Cardiac muscle cell (in vitro differentiated cells and primary cell): ENCODE data around the gene GABRG3. TPM values are rescaled to one million over a fixed set of nuclear protein-coding genes. Genes with fewer than 3 reads are reported as not detected.
A peak's percentile ranks its signal among the peaks of the same experiment; 100 is the strongest.

Experiments used
- DNase-seq, 2 donors: peaks; one replicate each; pipeline versions ENCODE4 v3.0.0 to v3.0.0-alpha.2; 2010 to 2017; ENCODE audit warnings: low read depth in 1 of 2, low spot score in 1 of 2
- H3K27ac ChIP-seq: fragments of 200-600 bp; sonication (generic); 2 replicates; pipeline ENCODE4 v1.5.1; 2016
- H3K27me3 ChIP-seq: fragments of 200-600 bp; sonication (generic); 2 replicates; pipeline ENCODE4 v1.6.0; 2016; ENCODE audit warnings: control low read depth
- H3K36me3 ChIP-seq: fragments of 200-600 bp; sonication (generic); 2 replicates; pipeline ENCODE4 v1.5.1; 2016; ENCODE audit warnings: control low read depth
- H3K4me1 ChIP-seq: fragments of 200-600 bp; sonication (generic); 2 replicates; pipeline ENCODE4 v1.8.1; 2017; ENCODE audit warnings: low read depth, mild to moderate bottlenecking, mixed run types
- H3K4me3 ChIP-seq: fragments of 200-600 bp; sonication (generic); 2 replicates; pipeline ENCODE4 v1.5.1; 2016; ENCODE audit warnings: mild to moderate bottlenecking
- H3K9me3 ChIP-seq: fragments of 200-600 bp; sonication (generic); 2 replicates; pipeline ENCODE4 v1.5.1; 2017; ENCODE audit warnings: low read depth, mild to moderate bottlenecking, control low read depth
- polyA plus RNA-seq: library from polyadenylated mRNA; unstranded; fragments of >200 nt; fragmentation: Nextera tagmentation; extraction: Ambion mirVana; gene quantifications from 2 replicates; pipeline ENCODE4 v1.2.1, GENCODE V29; 2016
- total RNA-seq: library from RNA; depleted of rRNA; stranded (reverse); fragments of >200 nt; gene quantifications from 2 replicates; pipeline ENCODE4 v1.2.3, GENCODE V29; 2016
- TF ChIP-seq, protein P1 (sequence below): IDR thresholded peaks from 2 replicates; pipeline ENCODE4 v1.5.1; 2012; ENCODE audit warnings: low read depth, mild to moderate bottlenecking, low read length

Gene GABRG3
- total and polyA plus RNA-seq, 2 experiments from 2014 or later = not detected

DNA sequence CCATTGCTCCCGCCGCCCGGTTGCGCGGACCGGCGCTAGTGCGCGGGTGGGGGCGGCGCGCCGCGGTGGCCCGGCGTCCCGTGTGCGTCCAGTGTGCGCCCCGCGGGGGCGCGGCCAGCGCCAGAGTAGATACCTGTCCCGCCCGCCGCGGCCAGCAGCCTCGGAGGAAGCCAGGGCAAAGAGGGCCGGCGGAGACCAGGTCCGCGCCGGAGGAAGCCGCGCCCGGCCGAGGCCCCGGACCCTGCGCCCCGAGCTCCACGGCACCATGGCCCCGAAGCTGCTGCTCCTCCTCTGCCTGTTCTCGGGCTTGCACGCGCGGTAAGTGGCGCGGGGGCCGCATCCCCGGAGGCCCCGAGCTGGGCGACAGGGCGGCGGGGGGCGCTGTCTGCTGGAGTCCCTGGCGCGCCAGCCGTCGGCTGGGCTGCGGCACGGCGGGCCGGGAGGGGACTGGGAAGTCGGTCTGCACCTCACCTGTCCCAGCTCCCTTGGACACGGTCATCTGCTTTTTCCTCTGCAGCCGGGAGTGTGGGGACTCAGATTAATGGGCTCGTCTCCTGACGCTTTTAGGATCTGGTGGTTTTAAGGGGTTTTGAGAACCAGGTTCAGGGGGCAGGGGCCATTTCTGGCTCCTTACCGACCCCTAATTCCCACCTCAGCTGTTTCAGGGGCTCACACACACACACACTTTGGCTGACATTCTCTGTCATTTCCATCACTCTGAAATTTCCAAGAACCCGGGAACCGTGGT is 464 bp downstream of the GABRG3 start:
- H3K27me3 ChIP-seq = peaks cover 77% of the 10 kb centered on the region
- H3K36me3 ChIP-seq = no peaks in the 10 kb centered on the region
- H3K9me3 ChIP-seq = no peaks in the 10 kb centered on the region
- DNase-seq = peak in 1 of 2 donors; percentile 43
- H3K4me3 ChIP-seq = peak overlapping the region; percentile 34
- no peaks in the 10 kb centered on the region for H3K4me1 ChIP-seq
- TF ChIP-seq, protein P1, sequence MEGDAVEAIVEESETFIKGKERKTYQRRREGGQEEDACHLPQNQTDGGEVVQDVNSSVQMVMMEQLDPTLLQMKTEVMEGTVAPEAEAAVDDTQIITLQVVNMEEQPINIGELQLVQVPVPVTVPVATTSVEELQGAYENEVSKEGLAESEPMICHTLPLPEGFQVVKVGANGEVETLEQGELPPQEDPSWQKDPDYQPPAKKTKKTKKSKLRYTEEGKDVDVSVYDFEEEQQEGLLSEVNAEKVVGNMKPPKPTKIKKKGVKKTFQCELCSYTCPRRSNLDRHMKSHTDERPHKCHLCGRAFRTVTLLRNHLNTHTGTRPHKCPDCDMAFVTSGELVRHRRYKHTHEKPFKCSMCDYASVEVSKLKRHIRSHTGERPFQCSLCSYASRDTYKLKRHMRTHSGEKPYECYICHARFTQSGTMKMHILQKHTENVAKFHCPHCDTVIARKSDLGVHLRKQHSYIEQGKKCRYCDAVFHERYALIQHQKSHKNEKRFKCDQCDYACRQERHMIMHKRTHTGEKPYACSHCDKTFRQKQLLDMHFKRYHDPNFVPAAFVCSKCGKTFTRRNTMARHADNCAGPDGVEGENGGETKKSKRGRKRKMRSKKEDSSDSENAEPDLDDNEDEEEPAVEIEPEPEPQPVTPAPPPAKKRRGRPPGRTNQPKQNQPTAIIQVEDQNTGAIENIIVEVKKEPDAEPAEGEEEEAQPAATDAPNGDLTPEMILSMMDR = no peak
- H3K27ac ChIP-seq = no peak overlapping the region

DNA sequence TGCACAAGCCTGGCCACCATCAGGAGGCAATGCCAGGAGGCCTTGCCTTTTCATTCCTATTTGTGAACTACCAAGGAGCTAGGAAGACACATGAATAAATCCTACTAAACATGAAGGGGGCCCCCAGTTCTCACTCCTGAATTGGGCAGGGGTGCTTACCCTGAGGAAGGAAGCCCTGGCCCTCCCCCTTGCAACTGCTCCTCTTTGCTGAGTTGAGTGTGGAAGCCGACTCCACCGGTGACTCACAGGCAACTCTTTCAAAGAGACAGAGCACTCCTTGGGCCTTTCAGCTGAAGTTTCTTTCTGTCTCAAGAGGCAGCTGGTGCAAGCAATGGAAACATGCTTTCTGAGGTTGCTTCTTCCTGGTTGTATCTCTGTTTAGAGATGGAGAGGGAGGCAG is 1.7 kb downstream of the GABRG3 start:
- Histone ChIP-seq H3K4me1 (no peaks in the 10 kb centered on the region), H3K27ac (no peak overlapping the region), H3K27me3 (peaks cover 68% of the 10 kb centered on the region), H3K36me3 (no peaks in the 10 kb centered on the region), H3K9me3 (no peaks in the 10 kb centered on the region), H3K4me3 (no peak overlapping the region)
- TF ChIP-seq, protein P1 = no peak
- no peak for DNase-seq

DNA sequence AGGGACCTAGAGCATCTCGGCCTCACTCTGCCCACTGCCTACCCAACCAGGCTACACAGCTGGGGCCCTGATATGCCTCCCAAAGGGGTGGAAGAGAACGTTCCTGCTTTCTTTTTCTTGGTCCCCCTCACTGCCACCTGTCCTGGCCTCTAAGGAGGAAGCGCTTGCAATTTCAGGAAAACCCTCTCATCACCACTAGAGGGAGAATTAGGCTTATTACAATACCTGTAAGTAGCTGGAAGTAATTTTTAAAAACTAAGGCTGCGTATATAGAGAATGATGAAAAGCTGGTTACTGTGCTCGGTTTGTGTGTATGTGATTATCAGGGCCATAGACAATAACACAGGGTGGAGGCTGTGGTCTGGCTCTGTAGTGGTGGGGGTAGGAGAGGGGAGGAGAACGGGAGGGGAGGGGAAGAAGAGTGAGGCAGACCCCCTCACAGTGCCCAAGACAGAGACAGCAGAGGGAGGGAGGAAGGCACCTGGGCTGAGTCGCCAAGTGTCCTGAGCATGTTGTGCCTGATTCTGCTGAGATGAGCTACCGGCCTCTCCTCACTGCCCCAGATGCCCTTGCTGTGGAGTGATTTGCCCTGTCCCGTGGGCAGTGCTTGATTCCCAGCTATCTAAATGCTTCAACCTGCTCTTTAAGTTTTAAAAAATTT is 3.3 kb downstream of the GABRG3 start:
- H3K4me3 ChIP-seq = no peak overlapping the region
- H3K27me3 ChIP-seq = peaks cover 63% of the 10 kb centered on the region
- no peak overlapping the region for H3K27ac ChIP-seq
- no peaks in the 10 kb centered on the region for H3K4me1 ChIP-seq
- H3K9me3 ChIP-seq = no peaks in the 10 kb centered on the region
- peak; percentile 8 to 57 for DNase-seq
- TF ChIP-seq, protein P1 = peak; percentile 33
- H3K36me3 ChIP-seq = no peaks in the 10 kb centered on the region

DNA sequence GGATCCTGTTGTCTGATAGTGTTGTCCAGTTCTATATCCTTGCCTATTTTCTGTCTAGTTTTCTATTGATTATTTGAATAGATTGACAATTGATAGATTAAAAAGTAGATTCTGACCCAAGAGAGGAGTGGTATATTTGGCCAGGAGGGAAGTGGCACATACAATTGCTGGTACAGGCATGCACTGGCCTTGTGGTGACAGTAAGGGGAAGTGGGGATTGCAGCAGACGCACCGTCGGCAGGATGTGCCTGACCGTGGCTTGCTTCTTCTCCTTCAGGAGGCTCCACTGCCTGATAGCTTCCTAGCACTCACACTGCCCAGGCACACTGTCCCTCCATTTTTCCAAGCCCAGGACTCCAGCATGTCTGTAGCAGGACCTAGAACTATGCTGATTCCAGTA is 10.5 kb downstream of the GABRG3 start:
- TF ChIP-seq, protein P1 = no peak
- no peak for DNase-seq
- H3K4me1 ChIP-seq = no peaks in the 10 kb centered on the region
- no peaks in the 10 kb centered on the region for H3K36me3 ChIP-seq
- peaks cover 19% of the 10 kb centered on the region for H3K27me3 ChIP-seq
- H3K27ac ChIP-seq = no peak overlapping the region
- no peak overlapping the region for H3K4me3 ChIP-seq
- no peaks in the 10 kb centered on the region for H3K9me3 ChIP-seq

DNA sequence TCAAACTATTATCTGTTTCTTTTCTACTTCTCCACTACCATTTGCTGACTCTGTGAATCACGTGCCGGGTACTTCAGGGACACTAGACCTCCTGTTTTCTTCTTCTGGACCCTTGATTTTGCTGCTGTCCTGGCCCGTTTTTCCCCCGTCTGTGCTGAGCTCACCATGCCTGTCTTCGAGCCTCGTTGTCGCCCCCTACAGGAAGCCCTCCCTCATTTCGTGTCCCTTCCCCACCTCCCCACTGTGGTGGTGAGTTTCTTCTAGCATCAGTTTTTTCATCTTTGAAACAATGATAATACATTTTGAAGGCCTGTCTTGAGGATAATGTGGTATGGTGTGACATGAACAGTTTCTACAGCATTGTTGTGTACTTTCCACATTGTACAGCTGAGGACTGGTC is 12.8 kb downstream of the GABRG3 start:
- Histone ChIP-seq H3K9me3 (no peaks in the 10 kb centered on the region), H3K36me3 (no peaks in the 10 kb centered on the region), H3K4me1 (no peaks in the 10 kb centered on the region), H3K27me3 (peaks cover 12% of the 10 kb centered on the region), H3K4me3 (no peak overlapping the region), H3K27ac (no peak overlapping the region)
- DNase-seq = no peak
- TF ChIP-seq, protein P1 = no peak
